Measurements from ENCODE around the gene ELL.
"Not testable (repeated sequence)": the region's sequence is repeated elsewhere in the genome, so short reads cannot be mapped to it uniquely, and the experiment has no call there.

The ELL gene

DNA sequence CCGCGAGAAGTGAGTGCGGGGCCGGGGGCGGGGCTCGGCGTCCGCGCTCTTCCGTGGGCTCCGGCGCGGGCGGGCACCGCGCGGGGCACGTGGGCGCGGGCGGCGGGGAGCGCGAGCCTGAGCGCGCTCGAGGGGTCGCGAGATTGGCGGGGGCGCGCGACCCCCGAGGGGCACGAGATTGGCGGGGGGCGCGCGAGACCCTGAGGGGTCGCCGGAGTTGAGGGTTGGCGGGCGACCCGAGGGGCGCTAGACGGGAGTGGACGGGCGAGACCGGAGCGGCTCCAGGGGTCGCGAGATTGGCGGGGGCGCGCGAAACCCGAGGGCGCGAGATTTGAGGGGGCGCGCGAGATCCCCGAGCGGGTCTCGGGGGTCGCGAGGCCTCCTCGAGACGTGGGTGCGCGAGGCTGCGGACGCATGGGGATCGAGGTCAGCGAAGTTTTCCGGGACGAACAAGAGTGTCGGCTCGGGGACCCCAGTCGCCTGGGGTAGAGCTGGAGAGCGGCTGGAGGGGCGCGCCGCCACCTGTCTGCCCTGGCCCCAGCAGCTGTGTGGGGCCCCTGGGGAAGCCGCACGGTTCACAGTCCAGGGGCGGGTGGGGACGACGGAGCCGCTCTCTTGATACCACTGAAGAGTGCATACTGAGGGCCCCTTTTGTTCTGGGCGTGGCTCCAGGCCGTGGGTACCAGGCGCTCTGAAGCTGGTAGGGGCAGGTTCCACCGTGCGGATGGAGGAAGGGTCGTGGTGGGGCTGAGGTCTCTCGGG, 102.0 kb downstream of the ELL start:
- in situ Hi-C loops (cut with MboI; ENCODE audit: low pct_unique_long_range_greater_than_20kb, low sequenced_read_pairs): no loop called here
- no peak for DNase-seq

DNA sequence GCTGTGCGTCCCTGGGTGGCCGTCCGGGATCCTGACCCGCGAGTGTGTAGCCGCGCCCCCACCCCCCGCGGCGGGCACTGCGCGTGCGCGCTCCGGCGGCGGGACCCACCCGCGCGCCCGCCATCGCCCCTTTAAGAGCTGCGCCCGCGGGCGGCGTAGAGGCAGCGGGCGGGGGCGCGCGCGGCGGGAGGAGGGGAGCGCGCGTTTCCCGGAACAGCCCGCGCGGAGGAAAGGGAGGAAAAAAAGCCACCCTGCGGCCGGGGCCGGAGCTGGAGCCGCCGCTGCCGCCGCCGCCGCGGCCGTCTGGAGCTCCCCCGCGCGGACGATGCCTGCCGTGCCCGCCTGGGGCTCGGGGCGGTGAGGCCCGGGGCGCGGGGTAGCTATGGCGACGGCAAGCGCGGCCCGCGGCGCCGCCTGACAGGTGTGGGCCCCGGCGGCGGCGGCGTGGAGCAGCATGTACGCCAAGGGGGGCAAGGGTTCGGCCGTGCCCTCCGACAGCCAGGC, 102.6 kb downstream of the ELL start, which contains the start of gene SSBP4:
Gene SSBP4 (plus strand): TSS at position 204 of the 504 bp plus-strand sequence. CDS start 251 bp downstream, at position 455.
- peak; percentile 89 for DNase-seq
- in situ Hi-C loops (cut with MboI; ENCODE audit: low pct_unique_long_range_greater_than_20kb, low sequenced_read_pairs): no loop called here

DNA sequence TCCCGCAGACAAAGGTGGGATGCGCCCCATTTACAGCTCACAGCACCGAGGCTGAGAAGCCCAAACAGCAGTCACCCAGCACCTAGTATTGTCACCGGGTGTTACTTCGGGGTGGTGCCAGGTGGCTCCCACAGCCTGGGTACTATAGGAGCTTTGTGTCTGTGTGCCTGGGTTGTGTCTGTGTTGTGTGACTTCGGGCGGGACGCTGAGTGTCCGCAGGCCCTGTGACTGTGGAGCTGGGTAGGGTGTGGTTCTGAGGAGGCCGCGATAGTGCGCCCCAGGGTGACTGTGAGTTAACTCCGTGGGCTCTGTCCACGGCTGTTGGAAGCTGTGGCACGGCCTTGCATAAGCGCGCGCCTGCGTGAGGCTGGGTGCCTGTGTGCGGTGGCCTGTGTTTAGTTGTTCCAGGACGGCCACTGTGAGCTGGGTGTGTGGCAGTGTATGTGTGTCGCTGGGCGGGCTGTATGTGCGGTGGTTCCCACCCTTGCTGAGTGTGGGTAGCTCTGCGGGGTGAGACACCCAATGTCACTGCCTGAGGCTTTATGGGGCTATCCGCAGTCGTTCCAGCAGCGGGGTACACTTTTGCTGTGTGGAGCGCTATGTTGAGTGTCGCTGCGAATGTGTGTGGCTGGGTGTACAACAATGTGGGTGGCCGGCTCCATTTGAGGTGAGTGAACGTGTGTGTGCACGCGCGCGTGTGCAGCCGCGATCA, 103.2 kb downstream of the ELL start:
- in situ Hi-C loops (cut with MboI; ENCODE audit: low pct_unique_long_range_greater_than_20kb, low sequenced_read_pairs): no loop called here
- no peak for DNase-seq

- no peak for DNase-seq
- in situ Hi-C loops (cut with MboI; ENCODE audit: low pct_unique_long_range_greater_than_20kb, low sequenced_read_pairs): no loop called here
These were observed 103.8 kb downstream of the ELL start for GRCh38 chr19:18418029-18418482.

DNA sequence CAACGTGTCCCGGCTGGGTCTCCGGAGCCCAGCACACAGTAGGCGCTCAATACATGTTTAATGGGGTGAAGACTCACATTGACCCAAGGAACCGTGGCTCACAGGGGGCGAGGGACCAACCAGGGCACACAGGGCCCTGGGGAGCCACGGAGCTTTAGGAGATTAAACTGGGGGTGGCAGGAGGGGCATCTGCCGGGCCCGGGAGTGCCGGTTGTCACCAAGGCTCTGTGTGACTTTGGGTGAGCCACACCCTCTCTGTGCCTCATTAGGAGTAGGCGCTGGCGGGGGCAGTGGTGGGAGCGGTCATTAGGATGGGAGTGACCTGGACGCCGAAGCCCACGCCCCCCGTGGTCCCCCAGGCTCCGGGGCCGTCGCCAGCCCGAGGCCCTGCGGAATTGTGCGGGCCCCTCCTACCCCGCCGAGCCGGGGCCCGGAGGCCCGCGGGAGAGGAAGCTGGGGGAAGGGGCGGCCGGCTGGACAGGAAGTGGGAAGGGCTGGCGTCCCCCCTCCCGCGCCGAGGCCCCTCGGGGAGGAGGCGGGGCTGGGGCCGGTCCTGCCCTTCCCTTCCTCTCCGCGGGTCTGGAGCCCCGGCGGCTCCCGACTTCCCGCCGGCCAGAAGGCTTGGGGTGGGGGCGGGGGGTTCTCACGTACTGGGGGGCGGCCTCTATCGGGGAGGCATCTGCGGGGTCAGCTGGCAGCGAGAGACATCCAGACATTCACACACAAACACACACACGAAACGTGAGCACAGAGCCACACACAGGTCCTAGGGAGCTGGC, 104.4 kb downstream of the ELL start:
- peak; percentile 90 for DNase-seq
- in situ Hi-C loops (cut with MboI; ENCODE audit: low pct_unique_long_range_greater_than_20kb, low sequenced_read_pairs): no loop called here

GRCh38 chr19:18416778-18417249, 105.1 kb downstream of the ELL start:
- DNase-seq: peak; percentile 91

GRCh38 chr19:18415178-18415867, 106.5 kb downstream of the ELL start:
- peak; percentile 98 for DNase-seq
- in situ Hi-C loops (cut with MboI; ENCODE audit: low pct_unique_long_range_greater_than_20kb, low sequenced_read_pairs): no loop called here

More at GRCh38 chr19:18416778-18417249, 105.1 kb downstream of the ELL start:
- in situ Hi-C loops (cut with MboI; ENCODE audit: low pct_unique_long_range_greater_than_20kb, low sequenced_read_pairs): no loop called here

GRCh38 chr19:18414504-18415177, 107.2 kb downstream of the ELL start:
- peak; percentile 64 for DNase-seq
- in situ Hi-C loops (cut with MboI; ENCODE audit: low pct_unique_long_range_greater_than_20kb, low sequenced_read_pairs): no loop called here

- in situ Hi-C loops (cut with MboI; ENCODE audit: low pct_unique_long_range_greater_than_20kb, low sequenced_read_pairs): no loop called here
- DNase-seq: no peak
These were observed 109.1 kb downstream of the ELL start for GRCh38 chr19:18412610-18413239.

DNA sequence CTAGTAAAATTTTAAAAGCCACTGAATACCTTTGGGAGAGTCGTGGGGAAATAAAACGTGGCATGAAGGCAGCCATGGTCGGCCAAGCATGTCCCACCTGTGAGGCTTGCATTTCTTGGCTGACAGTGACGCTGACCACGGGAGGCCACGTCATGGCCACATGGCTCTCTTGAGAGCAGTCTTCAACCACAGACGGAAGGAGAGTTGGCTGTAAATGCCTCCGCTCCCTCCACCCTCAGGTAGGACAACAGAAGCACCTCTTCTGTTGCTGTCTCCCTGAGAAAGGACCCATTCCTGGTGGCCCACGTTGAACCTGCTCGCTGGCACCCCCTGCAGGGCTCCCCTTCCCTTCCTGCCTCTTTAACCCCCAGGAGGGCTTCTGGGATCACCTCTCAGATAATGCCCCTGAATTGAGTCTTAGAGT, 113.8 kb downstream of the ELL start:
- in situ Hi-C loops (cut with MboI; ENCODE audit: low pct_unique_long_range_greater_than_20kb, low sequenced_read_pairs): loop anchor here (10.0 kb wide), 1 partner anchor 53 kb away; no protein-coding TSS in a partner anchor
- peak; percentile 80 for DNase-seq

DNA sequence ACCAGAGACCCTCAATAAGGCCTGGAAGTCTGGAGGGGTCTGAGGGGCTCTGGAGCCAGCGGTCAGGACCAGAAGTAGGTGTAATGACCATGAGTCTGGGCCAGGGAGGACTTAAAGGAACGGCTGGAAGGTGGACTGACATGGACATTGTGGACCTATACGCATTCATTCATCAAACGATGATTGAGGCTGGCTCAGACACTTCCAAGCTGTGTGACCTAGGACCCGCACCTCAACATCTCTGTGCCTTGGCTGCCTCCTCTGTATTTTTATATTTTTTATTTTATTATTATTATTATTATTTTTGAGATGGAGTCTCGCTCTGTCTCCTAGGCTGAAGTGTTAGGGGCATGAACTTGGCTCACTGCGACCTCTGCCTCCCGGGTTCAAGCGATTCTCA, 115.1 kb downstream of the ELL start:
- DNase-seq: no peak
- in situ Hi-C loops (cut with MboI; ENCODE audit: low pct_unique_long_range_greater_than_20kb, low sequenced_read_pairs): loop anchor here (10.0 kb wide), 1 partner anchor 52 kb away; no protein-coding TSS in a partner anchor

DNA sequence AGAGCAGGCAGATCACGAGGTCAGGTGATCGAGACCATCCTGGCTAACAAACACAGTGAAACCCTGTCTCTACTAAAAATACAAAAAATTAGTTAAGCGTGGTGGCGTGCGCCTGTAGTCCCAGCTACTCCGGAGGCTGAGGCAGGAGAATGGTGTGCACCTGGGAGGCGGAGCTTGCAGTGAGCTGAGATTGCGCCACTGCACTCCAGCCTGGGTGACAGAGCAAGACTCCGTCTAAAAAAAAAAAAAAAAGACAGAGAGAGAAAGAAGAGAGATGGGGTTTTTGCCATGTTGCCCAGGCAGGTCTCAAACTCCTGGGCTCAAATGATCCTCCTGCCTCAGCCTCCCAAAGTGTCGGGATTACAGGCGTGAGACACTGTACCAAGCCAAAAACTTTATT, 116.1 kb downstream of the ELL start:
- DNase-seq: not testable (repeated sequence)
- in situ Hi-C loops (cut with MboI; ENCODE audit: low pct_unique_long_range_greater_than_20kb, low sequenced_read_pairs): loop anchor here (10.0 kb wide), 1 partner anchor 51 kb away; no protein-coding TSS in a partner anchor

GRCh38 chr19:18402455-18403248, 119.2 kb downstream of the ELL start:
- in situ Hi-C loops (cut with MboI; ENCODE audit: low pct_unique_long_range_greater_than_20kb, low sequenced_read_pairs): loop anchor here (10.0 kb wide), 1 partner anchor 48 kb away; no protein-coding TSS in a partner anchor
- DNase-seq: peak; percentile 48

DNA sequence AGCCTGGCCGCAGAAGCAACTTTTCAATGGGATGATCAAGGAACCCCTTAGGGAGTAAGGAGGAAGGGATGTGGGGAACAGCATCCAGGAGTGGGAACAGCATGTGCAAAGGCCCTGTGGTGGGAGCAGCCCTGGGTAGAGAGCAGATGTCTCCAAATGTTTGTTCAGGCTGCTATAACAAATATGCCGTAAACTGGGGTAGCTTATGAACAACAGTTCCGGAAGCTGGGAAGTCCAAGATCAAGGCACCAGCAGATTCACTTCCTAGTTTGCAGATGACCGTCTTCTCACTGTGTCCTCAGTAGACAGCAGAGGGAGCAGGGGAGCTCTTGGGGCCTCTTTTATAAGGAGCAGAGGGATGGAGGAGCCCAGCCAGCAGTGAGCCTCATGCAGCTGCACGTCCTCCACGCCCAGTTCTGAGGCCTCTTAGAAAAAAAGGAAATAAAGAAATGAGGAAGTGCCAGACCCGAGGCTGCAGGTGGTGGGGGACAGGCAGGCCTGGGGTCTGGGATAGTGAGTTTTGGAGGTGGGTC, 120.2 kb downstream of the ELL start:
- peak; percentile 99 for DNase-seq
- in situ Hi-C loops (cut with MboI; ENCODE audit: low pct_unique_long_range_greater_than_20kb, low sequenced_read_pairs): loop anchor here (10.0 kb wide), 1 partner anchor 47 kb away; no protein-coding TSS in a partner anchor

DNA sequence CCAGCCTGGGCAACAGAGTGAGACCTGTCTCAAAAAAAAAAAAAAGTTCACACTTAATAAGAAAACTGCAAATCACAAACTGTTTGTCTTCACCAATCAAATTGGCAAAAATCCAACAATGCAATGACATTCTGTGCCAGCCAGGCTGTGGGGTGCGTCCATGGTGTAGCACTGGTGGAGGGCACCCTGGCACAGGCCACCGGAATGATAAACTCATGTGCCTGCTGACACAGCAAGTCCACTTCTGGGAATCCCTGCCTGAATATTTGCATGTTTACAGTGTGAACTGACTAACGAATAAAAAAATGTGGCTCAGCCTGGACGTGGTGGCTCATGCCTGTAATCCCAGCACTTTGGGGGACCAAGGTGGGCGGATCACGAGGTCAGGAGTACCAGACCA, 122.9 kb downstream of the ELL start:
- in situ Hi-C loops (cut with MboI; ENCODE audit: low pct_unique_long_range_greater_than_20kb, low sequenced_read_pairs): no loop called here
- no peak for DNase-seq

All from KBM-7 (cell line).